ENCODE data around the gene ARHGEF2. TPM values are rescaled to one million over a fixed set of nuclear protein-coding genes. Genes with fewer than 3 reads are reported as not detected.

The ARHGEF2 gene
- total and polyA plus RNA-seq, 10 of the 15 experiments (the other 5 are each of a cell fraction or from before 2014, with no cell fraction given): 8.1 to 113 (median 69.9) TPM

DNA sequence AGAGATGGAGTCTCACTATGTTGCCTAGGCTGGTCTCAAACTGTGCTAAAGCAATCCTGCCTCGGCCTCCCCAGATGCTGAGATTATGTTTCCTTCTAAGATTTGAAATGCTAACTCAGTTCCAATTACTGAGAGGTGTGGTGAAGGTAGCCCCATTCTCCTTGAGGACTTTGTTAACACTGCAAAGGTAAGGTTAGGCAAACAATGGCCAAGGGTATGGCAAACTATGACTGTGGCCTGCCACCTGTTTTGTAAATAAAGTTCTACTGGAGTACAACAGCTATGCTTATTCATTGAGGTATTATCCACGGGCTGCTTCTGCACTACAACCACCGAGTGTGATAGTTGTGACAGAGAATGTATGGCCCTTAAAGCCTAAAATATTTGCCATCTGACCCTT lies 57.6 kb downstream of the ARHGEF2 start (continued):
- TF ChIP-seq BCLAF1 (IDR thresholded peaks at IDR 0.05) (no peak), ELK1 (IDR thresholded peaks at IDR 0.05; ENCODE audit: low read depth, low read length) (no peak), ZSCAN29 (IDR thresholded peaks at IDR 0.05) (no peak), BHLHE40 (IDR thresholded peaks at IDR 0.05; ENCODE audit: borderline replicate concordance in 1 of 2, low read depth in 2 of 2, low read length in 1 of 2) (no peak)

GRCh38 chr1:155919801-155920200 lies 58.5 kb downstream of the ARHGEF2 start:
- WGBS (ENCODE audit: insufficient coverage, insufficient replicate concordance, low lambda C conversion rate, missing lambda C conversion rate): 97% methylated on average over 2 of the region's 2 CpGs
- BruUV-seq (replicated peaks): no TSS peak
- no peak overlapping the region for H3K9ac ChIP-seq (ENCODE audit: control insufficient read depth, insufficient read depth, low read length)
- intact Hi-C loops (cut with micrococcal nuclease; ENCODE audit: unreplicated experiment): no loop called here
- H3K9me3 ChIP-seq (replicated peaks; ENCODE audit: control insufficient read depth, insufficient read depth, low read length): no peaks in the 10 kb centered on the region
- no peak for TF ChIP-seq CEBPB (IDR thresholded peaks at IDR 0.05; ENCODE audit: borderline replicate concordance in 1 of 2, low read depth in 2 of 2, low read length in 2 of 2)
- 0 out of 2 replicates have a peak, but pooled peaks have one; percentile 39 for TF ChIP-seq POLR2A (IDR thresholded peaks at IDR 0.05; ENCODE audit: low read depth, low read length)
- ChIA-PET CTCF (no interaction called here), POLR2A (no interaction called here), RAD21 (ENCODE audit: unreplicated experiment) (no interaction called here), SMC1A (ENCODE audit: uncharacterized antibody, unreplicated experiment) (no interaction called here)
- H3K4me2 ChIP-seq (ENCODE audit: control insufficient read depth, insufficient read depth): no peak overlapping the region
- no peaks in the 10 kb centered on the region for H3K4me1 ChIP-seq (ENCODE audit: control insufficient read depth, insufficient read depth, low read length)
- DNase-seq (ENCODE audit: low read depth, low spot score) (no peak), FAIRE-seq (no peak), ATAC-seq (no peak)
- peaks cover 3% of the 10 kb centered on the region for H4K20me1 ChIP-seq (ENCODE audit: control insufficient read depth, insufficient read depth)
- no peak overlapping the region for H3K4me3 ChIP-seq
- no peaks in the 10 kb centered on the region; the same call in 1 of the 2 replicates for H3K79me2 ChIP-seq (ENCODE audit: control insufficient read depth, insufficient read depth, low read length)
- no peaks in the 10 kb centered on the region for H3K27me3 ChIP-seq (replicated peaks in 1 of 2; ENCODE audit: control insufficient read depth in 2 of 2, insufficient read depth in 2 of 2, low read length in 1 of 2)
- no peak overlapping the region for H3K27ac ChIP-seq (ENCODE audit: control insufficient read depth, insufficient read depth)
- no peak overlapping the region for H2AFZ ChIP-seq (ENCODE audit: control insufficient read depth, low read depth, low read length)
- H3K36me3 ChIP-seq (ENCODE audit: control insufficient read depth in 2 of 2, insufficient read depth in 2 of 2, low read length in 1 of 2): peaks cover 21 to 43% of the 10 kb centered on the region in 2 experiments
- in situ Hi-C loops (cut with MboI): no loop called here

Data from GM12878 (cell line).